ENCODE data around the gene ALK.

Gene ALK

GRCh38 chr2:29811378-29811777 is 110.0 kb downstream of the ALK start:
- H3K27ac ChIP-seq (ENCODE audit: low read length) = no peak overlapping the region
- H3K27me3 ChIP-seq (replicated peaks; ENCODE audit: insufficient read depth, low read length) = no peaks in the 10 kb centered on the region
- H3K79me2 ChIP-seq (ENCODE audit: low read length) = no peaks in the 10 kb centered on the region
- no peaks in the 10 kb centered on the region for H3K9me3 ChIP-seq (replicated peaks; ENCODE audit: insufficient read depth, low read length)
- no peak overlapping the region for H2AFZ ChIP-seq (ENCODE audit: low read length)
- no peaks in the 10 kb centered on the region for H3K4me1 ChIP-seq (ENCODE audit: low read length)
- H3K4me3 ChIP-seq (ENCODE audit: low read length) = no peak overlapping the region
- no peak for DNase-seq
- no peak for TF ChIP-seq EZH2 (optimal IDR thresholded peaks at IDR 0.05; ENCODE audit: low read depth, low read length)
- TF ChIP-seq EZH2phosphoT487 (IDR thresholded peaks at IDR 0.05; ENCODE audit: low read length) = no peak
- no peak for TF ChIP-seq CTCF (IDR thresholded peaks at IDR 0.05; ENCODE audit: low read length)
- no peaks in the 10 kb centered on the region for H3F3A ChIP-seq (ENCODE audit: insufficient read depth, low read length)
- H4K20me1 ChIP-seq (ENCODE audit: insufficient read depth, low read length) = no peaks in the 10 kb centered on the region
- H3K9me2 ChIP-seq (replicated peaks; ENCODE audit: insufficient read depth, low read length) = no peaks in the 10 kb centered on the region
- no peak overlapping the region for H3K4me2 ChIP-seq (ENCODE audit: low read depth, low read length)
- H3K36me3 ChIP-seq (replicated peaks; ENCODE audit: insufficient read depth, low read length) = no peaks in the 10 kb centered on the region
- no peak overlapping the region for H3K9ac ChIP-seq (ENCODE audit: low read length)

GRCh38 chr2:29810956-29811355 is 110.4 kb downstream of the ALK start:
- no peaks in the 10 kb centered on the region for H3K9me3 ChIP-seq (replicated peaks; ENCODE audit: insufficient read depth, low read length)
- no peaks in the 10 kb centered on the region for H3K36me3 ChIP-seq (replicated peaks; ENCODE audit: insufficient read depth, low read length)
- H2AFZ ChIP-seq (ENCODE audit: low read length) = no peak overlapping the region
- H3K9me2 ChIP-seq (replicated peaks; ENCODE audit: insufficient read depth, low read length) = no peaks in the 10 kb centered on the region
- no peaks in the 10 kb centered on the region for H3K79me2 ChIP-seq (ENCODE audit: low read length)
- H4K20me1 ChIP-seq (ENCODE audit: insufficient read depth, low read length) = no peaks in the 10 kb centered on the region
- no peaks in the 10 kb centered on the region for H3K4me1 ChIP-seq (ENCODE audit: low read length)
- H3F3A ChIP-seq (ENCODE audit: insufficient read depth, low read length) = no peaks in the 10 kb centered on the region
- H3K4me3 ChIP-seq (ENCODE audit: low read length) = no peak overlapping the region
- H3K27me3 ChIP-seq (replicated peaks; ENCODE audit: insufficient read depth, low read length) = no peaks in the 10 kb centered on the region
- no peak overlapping the region for H3K9ac ChIP-seq (ENCODE audit: low read length)
- no peak overlapping the region for H3K4me2 ChIP-seq (ENCODE audit: low read depth, low read length)
- no peak overlapping the region for H3K27ac ChIP-seq (ENCODE audit: low read length)
- TF ChIP-seq EZH2 (optimal IDR thresholded peaks at IDR 0.05; ENCODE audit: low read depth, low read length) = no peak
- no peak for TF ChIP-seq CTCF (IDR thresholded peaks at IDR 0.05; ENCODE audit: low read length)
- TF ChIP-seq EZH2phosphoT487 (IDR thresholded peaks at IDR 0.05; ENCODE audit: low read length) = no peak
- DNase-seq = no peak

GRCh38 chr2:29808321-29808720 is 113.1 kb downstream of the ALK start:
- Histone ChIP-seq H3K9me3 (replicated peaks; ENCODE audit: insufficient read depth, low read length) (no peaks in the 10 kb centered on the region), H3K36me3 (replicated peaks; ENCODE audit: insufficient read depth, low read length) (no peaks in the 10 kb centered on the region), H3K4me1 (ENCODE audit: low read length) (no peaks in the 10 kb centered on the region), H3K9me2 (replicated peaks; ENCODE audit: insufficient read depth, low read length) (no peaks in the 10 kb centered on the region), H3K9ac (ENCODE audit: low read length) (no peak overlapping the region), H4K20me1 (ENCODE audit: insufficient read depth, low read length) (no peaks in the 10 kb centered on the region), H3K4me3 (ENCODE audit: low read length) (no peak overlapping the region), H3F3A (ENCODE audit: insufficient read depth, low read length) (no peaks in the 10 kb centered on the region), H3K27ac (ENCODE audit: low read length) (no peak overlapping the region), H3K79me2 (ENCODE audit: low read length) (no peaks in the 10 kb centered on the region), H3K27me3 (replicated peaks; ENCODE audit: insufficient read depth, low read length) (no peaks in the 10 kb centered on the region), H2AFZ (ENCODE audit: low read length) (no peak overlapping the region), H3K4me2 (ENCODE audit: low read depth, low read length) (no peak overlapping the region)
- DNase-seq = no peak
- no peak for TF ChIP-seq EZH2phosphoT487 (IDR thresholded peaks at IDR 0.05; ENCODE audit: low read length)

- H3K4me2 ChIP-seq (ENCODE audit: low read depth, low read length) = no peak overlapping the region
- H3F3A ChIP-seq (ENCODE audit: insufficient read depth, low read length) = no peaks in the 10 kb centered on the region
- DNase-seq = no peak
- no peaks in the 10 kb centered on the region for H3K27me3 ChIP-seq (replicated peaks; ENCODE audit: insufficient read depth, low read length)
- H3K4me3 ChIP-seq (ENCODE audit: low read length) = no peak overlapping the region
- H4K20me1 ChIP-seq (ENCODE audit: insufficient read depth, low read length) = no peaks in the 10 kb centered on the region
- H3K9me2 ChIP-seq (replicated peaks; ENCODE audit: insufficient read depth, low read length) = no peaks in the 10 kb centered on the region
- no peaks in the 10 kb centered on the region for H3K4me1 ChIP-seq (ENCODE audit: low read length)
- H2AFZ ChIP-seq (ENCODE audit: low read length) = no peak overlapping the region
- no peaks in the 10 kb centered on the region for H3K9me3 ChIP-seq (replicated peaks; ENCODE audit: insufficient read depth, low read length)
- no peak overlapping the region for H3K27ac ChIP-seq (ENCODE audit: low read length)
- H3K9ac ChIP-seq (ENCODE audit: low read length) = no peak overlapping the region
- H3K36me3 ChIP-seq (replicated peaks; ENCODE audit: insufficient read depth, low read length) = no peaks in the 10 kb centered on the region
- no peaks in the 10 kb centered on the region for H3K79me2 ChIP-seq (ENCODE audit: low read length)
- TF ChIP-seq EZH2 (optimal IDR thresholded peaks at IDR 0.05; ENCODE audit: low read depth, low read length) = no peak
- TF ChIP-seq CTCF (IDR thresholded peaks at IDR 0.05; ENCODE audit: low read length) = no peak
- no peak for TF ChIP-seq EZH2phosphoT487 (IDR thresholded peaks at IDR 0.05; ENCODE audit: low read length)
Observed at GRCh38 chr2:29807082-29807481, 114.3 kb downstream of the ALK start.
